ENCODE measurements around the gene TSFM. TPM values are rescaled to one million over a fixed set of nuclear protein-coding genes. Genes with fewer than 3 reads are reported as not detected.

TSFM gene
- total and polyA plus RNA-seq, 2 of the 13 experiments (the other 11 are each of a cell fraction or from before 2014, with no cell fraction given): 29.8 to 68.3 TPM

DNA sequence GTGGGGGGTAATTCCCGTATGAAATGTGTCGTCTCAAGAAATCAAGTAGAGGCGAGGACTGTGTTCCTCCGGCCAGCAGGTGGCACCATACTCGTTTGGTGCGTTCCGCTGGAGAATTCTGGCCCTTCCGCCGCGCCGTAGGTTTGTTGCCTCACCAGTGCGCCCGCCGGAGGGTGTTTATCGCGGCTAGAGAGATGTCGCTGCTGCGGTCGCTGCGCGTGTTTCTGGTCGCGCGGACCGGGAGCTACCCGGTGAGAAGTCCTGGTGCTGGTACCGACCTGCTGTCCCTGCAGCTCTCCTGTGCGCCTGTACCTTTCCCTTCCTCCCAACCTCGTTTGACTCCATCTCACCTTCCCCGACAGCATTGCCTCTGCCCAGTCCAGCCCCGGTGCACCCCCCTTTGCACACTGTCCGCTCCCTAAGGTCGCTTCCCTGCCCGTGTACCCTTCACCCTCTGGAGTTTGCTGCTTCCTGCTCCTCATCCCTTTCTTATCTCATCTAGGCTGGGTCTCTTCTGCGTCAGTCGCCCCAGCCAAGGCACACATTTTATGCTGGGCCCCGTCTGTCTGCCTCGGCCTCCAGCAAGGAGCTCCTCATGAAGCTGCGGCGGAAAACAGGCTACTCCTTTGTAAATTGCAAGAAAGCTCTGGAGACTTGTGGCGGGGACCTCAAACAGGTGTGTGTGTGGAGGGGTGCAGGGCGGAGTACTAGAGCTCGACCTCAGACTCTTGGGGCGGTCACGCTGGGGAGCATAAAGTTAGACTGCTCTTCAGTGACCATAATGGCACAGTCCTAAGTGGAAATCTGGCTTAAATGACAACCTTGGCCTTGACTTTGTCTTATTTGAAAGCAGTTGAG, at the start of gene TSFM (continued):
- TF ChIP-seq HMGXB4 (CRISPR knock-in tag; IDR thresholded peaks at IDR 0.05; ENCODE audit: borderline replicate concordance in 1 of 2, low read depth in 1 of 2) (peak; percentile 93 to 98), ZNF644 (CRISPR knock-in tag; IDR thresholded peaks at IDR 0.05; ENCODE audit: low read depth) (no peak), DBP (CRISPR knock-in tag; IDR thresholded peaks at IDR 0.05; ENCODE audit: not compliant biosample characterization) (no peak), KLF11 (CRISPR knock-in tag; IDR thresholded peaks at IDR 0.05) (peak; percentile 56; the same call in 1 of the 2 replicates), SMARCE1 (IDR thresholded peaks at IDR 0.05; ENCODE audit: borderline replicate concordance) (no peak), ZNF674 (CRISPR knock-in tag; IDR thresholded peaks at IDR 0.05; ENCODE audit: low read depth) (no peak), ERF (CRISPR knock-in tag; IDR thresholded peaks at IDR 0.05) (peak; percentile 95), HOXA7 (CRISPR knock-in tag; IDR thresholded peaks at IDR 0.05) (no peak), MEIS2 (CRISPR knock-in tag; IDR thresholded peaks at IDR 0.05) (peak; percentile 55; the same call in 1 of the 2 replicates), MTF2 (CRISPR knock-in tag; IDR thresholded peaks at IDR 0.05; ENCODE audit: borderline replicate concordance) (no peak; the same call in 1 of the 2 replicates), ZNF331 (CRISPR knock-in tag; IDR thresholded peaks at IDR 0.05) (peak; percentile 94), KIAA2018 (CRISPR knock-in tag; IDR thresholded peaks at IDR 0.05; ENCODE audit: borderline replicate concordance) (no peak)
- TF ChIP-seq, protein P1, sequence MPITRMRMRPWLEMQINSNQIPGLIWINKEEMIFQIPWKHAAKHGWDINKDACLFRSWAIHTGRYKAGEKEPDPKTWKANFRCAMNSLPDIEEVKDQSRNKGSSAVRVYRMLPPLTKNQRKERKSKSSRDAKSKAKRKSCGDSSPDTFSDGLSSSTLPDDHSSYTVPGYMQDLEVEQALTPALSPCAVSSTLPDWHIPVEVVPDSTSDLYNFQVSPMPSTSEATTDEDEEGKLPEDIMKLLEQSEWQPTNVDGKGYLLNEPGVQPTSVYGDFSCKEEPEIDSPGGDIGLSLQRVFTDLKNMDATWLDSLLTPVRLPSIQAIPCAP (CRISPR knock-in tag; IDR thresholded peaks at IDR 0.05; ENCODE audit: low read depth): no peak
